Mucosa of descending colon (tissue), 3 donors: Measurements from ENCODE around the gene CMSS1. TPM values are rescaled to one million over a fixed set of nuclear protein-coding genes. Genes with fewer than 3 reads are reported as not detected.

Experiments
- ATAC-seq: fragments of 200-7000 bp; cut with Tn5 transposase; one replicate; pipeline ENCODE4 v1.9.1; 2020; ENCODE audit warnings: mild to moderate bottlenecking, moderate library complexity
- DNase-seq, 3 donors: peaks; one replicate each; pipeline ENCODE4 v3.0.0-alpha.2; 2020
- H3K36me3 ChIP-seq: fragments of 200-600 bp; one replicate; pipeline ENCODE4 v1.8.0; 2021; ENCODE audit warnings: low read depth, mild to moderate bottlenecking
- H3K4me1 ChIP-seq: fragments of 200-600 bp; one replicate; pipeline ENCODE4 v1.8.0; 2021; ENCODE audit warnings: low read depth, mild to moderate bottlenecking
- H3K4me3 ChIP-seq: fragments of 200-600 bp; one replicate; pipeline ENCODE4 v1.8.0; 2021; ENCODE audit warnings: mild to moderate bottlenecking
- H3K9me3 ChIP-seq: fragments of 200-600 bp; one replicate; pipeline ENCODE4 v1.8.0; 2021; ENCODE audit warnings: mild to moderate bottlenecking
- CTCF ChIP-seq: fragments of 200-600 bp; IDR thresholded peaks from one replicate; pipeline ENCODE4 v1.8.0; 2022; ENCODE audit warnings: antibody characterized with exemption, mild to moderate bottlenecking
- intact Hi-C, 2 donors: fragments of 100-400 bp; cut with DNase I in 1 of 2; cut with micrococcal nuclease in 1 of 2; formaldehyde crosslinking; loops; one replicate each; pipeline versions ENCODE4 v1.11.0 to v1.11.1; 2022; cut with DNase I, micrococcal nuclease
- total RNA-seq, 3 donors: library from RNA; stranded (reverse); fragmentation: NEBNext Ultra II Directional in 2 of 3; extraction: Animal tissue kit (Norgen Biotek cat#: 25700) in 2 of 3; gene quantifications; one replicate each; pipeline versions ENCODE4 v1.2.1 to v1.2.4, GENCODE V29; 2021 to 2023
- donor health status: DM: no; HTN: no; CAD: no; lungs with moderate emphysema.
- donor health status: DM: no; HTN: no; CAD: no.
- donor health status: DM: no; HTN: yes; CAD: no.

CMSS1 gene
- total RNA-seq, 3 donors from 2014 or later = 9.6 to 24.2 (median 13.8) TPM

DNA sequence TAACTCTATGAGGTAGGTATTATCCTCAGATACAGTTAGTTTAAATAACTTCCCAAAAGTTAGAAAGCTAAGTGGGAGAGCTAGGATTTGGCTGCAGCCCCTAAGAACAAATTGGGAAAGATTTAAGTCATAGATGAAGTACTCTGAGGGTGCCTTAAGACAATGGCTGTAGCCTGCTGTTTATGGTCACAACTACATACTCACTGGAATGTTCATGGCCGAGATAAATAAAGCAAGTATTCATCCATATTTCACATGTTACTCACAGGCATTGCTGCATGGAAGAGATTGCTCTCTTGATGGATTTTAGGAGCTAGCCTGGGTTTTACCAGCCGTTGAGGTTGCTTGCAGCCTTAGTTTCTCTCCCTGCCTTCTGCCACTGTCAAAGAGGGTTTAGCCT, 145.0 kb downstream of the CMSS1 start:
- H3K9me3 ChIP-seq = no peaks in the 10 kb centered on the region
- ATAC-seq (no peak), DNase-seq (no peak)
- peaks cover 3% of the 10 kb centered on the region for H3K4me1 ChIP-seq
- no peak overlapping the region for H3K4me3 ChIP-seq
- no peak for TF ChIP-seq CTCF
- intact Hi-C loops = no loop called here
- no peaks in the 10 kb centered on the region for H3K36me3 ChIP-seq

- Histone ChIP-seq H3K4me1 (peaks cover 3% of the 10 kb centered on the region), H3K9me3 (no peaks in the 10 kb centered on the region), H3K4me3 (no peak overlapping the region), H3K36me3 (no peaks in the 10 kb centered on the region)
- DNase-seq (no peak), ATAC-seq (peak; percentile 71)
- TF ChIP-seq CTCF = no peak
- intact Hi-C loops = no loop called here
Observed at GRCh38 chr3:99965077-99965476, 147.4 kb downstream of the CMSS1 start.

DNA sequence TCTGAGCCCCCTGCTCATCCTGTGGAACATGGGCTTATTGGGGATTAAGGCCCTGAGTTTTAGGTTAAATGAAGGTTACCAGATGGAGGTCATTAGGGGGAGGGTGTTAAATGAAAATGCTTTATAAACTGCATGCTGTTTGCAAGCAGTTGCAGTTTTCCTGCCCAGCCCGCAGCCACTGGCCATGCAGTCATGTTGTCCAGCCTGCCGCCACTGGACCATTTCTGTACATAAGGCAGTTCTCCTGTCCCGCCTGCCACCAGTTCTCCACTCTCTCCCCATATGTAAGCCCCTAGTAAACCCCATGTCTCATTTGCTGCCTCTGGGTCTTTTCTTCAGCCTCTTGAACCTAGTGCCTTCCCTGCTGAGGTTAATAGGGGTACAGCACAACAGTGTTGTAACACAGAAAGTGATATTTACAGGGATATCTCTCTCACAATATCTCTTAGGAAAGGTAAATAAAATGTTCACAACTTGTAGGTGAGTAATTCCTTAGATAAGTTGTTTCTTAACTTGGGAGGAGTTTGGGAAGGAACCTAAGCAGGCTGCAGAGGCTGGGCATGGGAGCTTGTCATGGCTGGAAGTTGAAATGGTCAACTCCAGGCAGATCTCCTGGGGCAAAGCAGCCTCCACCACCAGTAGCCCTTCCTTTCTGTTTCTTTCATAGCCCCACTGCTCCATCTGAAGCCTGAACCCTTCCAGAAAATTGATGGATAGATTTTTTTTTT, 148.2 kb downstream of the CMSS1 start:
- no peak for TF ChIP-seq CTCF
- intact Hi-C loops = no loop called here
- H3K4me3 ChIP-seq = no peak overlapping the region
- no peaks in the 10 kb centered on the region for H3K9me3 ChIP-seq
- ATAC-seq (peak; percentile 17), DNase-seq (no peak)
- peaks cover 3% of the 10 kb centered on the region for H3K4me1 ChIP-seq
- no peaks in the 10 kb centered on the region for H3K36me3 ChIP-seq

DNA sequence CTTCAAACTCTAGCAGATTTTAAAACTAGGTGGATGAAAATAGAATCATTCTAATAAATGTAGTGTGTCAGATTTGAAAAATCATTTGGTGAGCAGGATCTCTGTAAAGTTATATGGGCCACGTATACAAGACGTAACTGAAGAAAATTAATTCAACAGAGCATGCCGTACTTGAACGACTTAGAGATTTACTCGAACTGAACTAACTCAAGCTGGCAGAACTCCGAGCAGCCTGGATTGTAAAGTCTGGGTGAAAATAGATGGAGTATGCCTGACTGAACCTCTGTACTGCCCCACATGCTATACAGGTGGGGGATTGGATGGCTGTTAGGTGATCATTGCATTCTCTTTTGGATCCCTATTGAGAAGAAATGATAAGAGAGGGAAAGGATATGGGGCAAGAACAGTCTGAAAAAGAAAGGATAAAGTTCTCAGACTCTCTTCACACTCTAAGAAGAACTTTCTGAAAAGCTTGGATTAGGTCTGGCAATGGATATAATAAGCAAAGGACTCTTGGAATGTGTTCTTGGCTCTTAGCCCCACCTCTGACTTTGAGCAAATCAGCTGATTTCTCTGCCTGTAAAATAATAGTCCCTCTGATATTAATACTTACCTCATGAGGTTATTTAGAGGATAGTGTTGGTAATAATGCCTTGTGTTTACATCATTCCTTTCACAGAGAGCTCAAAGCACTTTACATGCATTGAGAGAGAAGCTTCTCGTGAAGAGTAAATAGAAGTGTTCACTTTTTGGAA, 149.2 kb downstream of the CMSS1 start:
- TF ChIP-seq CTCF = no peak
- intact Hi-C loops = no loop called here
- Histone ChIP-seq H3K9me3 (no peaks in the 10 kb centered on the region), H3K4me1 (no peaks in the 10 kb centered on the region), H3K4me3 (no peak overlapping the region), H3K36me3 (no peaks in the 10 kb centered on the region)
- DNase-seq (no peak), ATAC-seq (no peak)

- H3K9me3 ChIP-seq = no peaks in the 10 kb centered on the region
- ATAC-seq (no peak), DNase-seq (no peak)
- H3K36me3 ChIP-seq = no peaks in the 10 kb centered on the region
- H3K4me3 ChIP-seq = no peak overlapping the region
- intact Hi-C loops = no loop called here
- TF ChIP-seq CTCF = no peak
- no peaks in the 10 kb centered on the region for H3K4me1 ChIP-seq
Observed at GRCh38 chr3:99967796-99968195, 150.1 kb downstream of the CMSS1 start.
